SK-N-SH (cell line): ENCODE results near the gene QSOX1.

ENCODE experiments used
- FOXM1 ChIP-seq: IDR thresholded peaks from 2 replicates; pipeline ENCODE4 v1.4.0; 2012; ENCODE audit warnings: low read depth, mild to moderate bottlenecking
- RCOR1 ChIP-seq: fragments of 150-350 bp; IDR thresholded peaks from 2 replicates; pipeline ENCODE4 v1.6.1; 2017; ENCODE audit warnings: antibody characterized with exemption, low read length

GRCh38 chr1:180204231-180204630 lies 49.6 kb downstream of the QSOX1 start:
- TF ChIP-seq RCOR1 (no peak), FOXM1 (no peak)
